NCI-H510A treated with DMSO at 0.1 percent for 48 hours (cell line): ENCODE data around the gene TTC27.

Experiments
- DNase-seq: peaks from one replicate; lab custom pipeline; 2025; lab: John Stamatoyannopoulos, UW

Gene TTC27

GRCh38 chr2:32755666-32756065, 127.8 kb downstream of the TTC27 start:
- no peak for DNase-seq

- no peak for DNase-seq
These were observed 128.4 kb downstream of the TTC27 start for GRCh38 chr2:32756074-32756727.

- no peak for DNase-seq
These were observed 130.4 kb downstream of the TTC27 start for GRCh38 chr2:32758232-32758631.

- DNase-seq, result no peak
These were observed 132.8 kb downstream of the TTC27 start for GRCh38 chr2:32760628-32761027.

- no peak for DNase-seq
These were observed 140.7 kb downstream of the TTC27 start for GRCh38 chr2:32768387-32769174.

- no peak for DNase-seq
These were observed 142.5 kb downstream of the TTC27 start for GRCh38 chr2:32770360-32770759.

GRCh38 chr2:32772638-32773447, 145.0 kb downstream of the TTC27 start:
- peak; percentile 26 for DNase-seq

GRCh38 chr2:32773448-32773808, 145.6 kb downstream of the TTC27 start:
- no peak for DNase-seq

- no peak for DNase-seq
These were observed 148.1 kb downstream of the TTC27 start for GRCh38 chr2:32775954-32776353.

- DNase-seq, result no peak
These were observed 149.9 kb downstream of the TTC27 start for GRCh38 chr2:32777714-32778113.

GRCh38 chr2:32780961-32781360, 153.1 kb downstream of the TTC27 start:
- no peak for DNase-seq

- no peak for DNase-seq
These were observed 155.6 kb downstream of the TTC27 start for GRCh38 chr2:32783469-32783868.

- DNase-seq, result no peak
These were observed 156.1 kb downstream of the TTC27 start for GRCh38 chr2:32783933-32784332.

- DNase-seq, result no peak
These were observed 159.4 kb downstream of the TTC27 start for GRCh38 chr2:32787207-32787606.

- DNase-seq, result no peak
These were observed 160.3 kb downstream of the TTC27 start for GRCh38 chr2:32788114-32788513.

GRCh38 chr2:32792416-32792815, 164.6 kb downstream of the TTC27 start:
- no peak for DNase-seq

- DNase-seq, result no peak
These were observed 171.0 kb downstream of the TTC27 start for GRCh38 chr2:32798829-32799228.

GRCh38 chr2:32801741-32802140, 173.9 kb downstream of the TTC27 start:
- DNase-seq, result no peak

- DNase-seq, result no peak
These were observed 175.0 kb downstream of the TTC27 start for GRCh38 chr2:32802877-32803276.

- no peak for DNase-seq
These were observed 176.4 kb downstream of the TTC27 start for GRCh38 chr2:32804205-32804604.

GRCh38 chr2:32805104-32806095, 177.6 kb downstream of the TTC27 start:
- no peak for DNase-seq

- DNase-seq, result no peak
These were observed 179.0 kb downstream of the TTC27 start for GRCh38 chr2:32806857-32807256.
